GM23248 (cell line): ENCODE results near the gene CD300A. TPM values are rescaled to one million over a fixed set of nuclear protein-coding genes. Genes with fewer than 3 reads are reported as not detected.
A peak's percentile ranks its signal among the peaks of the same experiment; 100 is the strongest.

ENCODE experiments used
- DNase-seq: peaks from one replicate; pipeline ENCODE4 v3.0.0-alpha.2; 2015
- H2AFZ ChIP-seq: fragments of 200-600 bp; sonication (generic); 2 replicates; pipeline ENCODE4 v1.6.1; 2016; ENCODE audit warnings: antibody characterized with exemption
- H3F3A ChIP-seq: fragments of 200-600 bp; sonication (generic); 2 replicates; pipeline ENCODE4 v1.6.1; 2016; ENCODE audit warnings: mild to moderate bottlenecking, antibody characterized with exemption, mixed run types; ENCODE audit not compliant: insufficient read depth
- H3K27ac ChIP-seq: fragments of 200-600 bp; sonication (generic); 2 replicates; pipeline ENCODE4 v1.5.1; 2016; ENCODE audit warnings: mild to moderate bottlenecking
- H3K27me3 ChIP-seq: fragments of 200-600 bp; sonication (generic); replicated peaks from 2 replicates; pipeline ENCODE4 v1.6.1; 2016; ENCODE audit warnings: mild to moderate bottlenecking; ENCODE audit not compliant: insufficient read depth
- H3K36me3 ChIP-seq: fragments of 200-600 bp; sonication (generic); 2 replicates; pipeline ENCODE4 v1.6.1; 2016; ENCODE audit warnings: low read depth, mild to moderate bottlenecking
- H3K4me1 ChIP-seq: fragments of 200-600 bp; sonication (generic); 2 replicates; pipeline ENCODE4 v1.6.1; 2016; ENCODE audit warnings: mild to moderate bottlenecking; ENCODE audit not compliant: insufficient read depth
- H3K4me2 ChIP-seq: fragments of 200-600 bp; sonication (generic); one replicate; pipeline ENCODE4 v1.6.1; 2016; ENCODE audit warnings: mild to moderate bottlenecking; ENCODE audit not compliant: unreplicated experiment
- H3K4me3 ChIP-seq: fragments of 200-600 bp; sonication (generic); 2 replicates; pipeline ENCODE4 v1.5.1; 2016; ENCODE audit warnings: mild to moderate bottlenecking
- H3K79me2 ChIP-seq: fragments of 200-600 bp; sonication (generic); 2 replicates; pipeline ENCODE4 v1.6.1; 2016; ENCODE audit warnings: mild to moderate bottlenecking; ENCODE audit not compliant: insufficient read depth
- H3K9ac ChIP-seq: fragments of 200-600 bp; sonication (generic); 2 replicates; pipeline ENCODE4 v1.6.1; 2016; ENCODE audit warnings: mild to moderate bottlenecking
- H3K9me2 ChIP-seq: fragments of 200-600 bp; sonication (generic); 2 replicates; pipeline ENCODE4 v1.6.1; 2016; ENCODE audit warnings: mixed run types, mild to moderate bottlenecking, moderate library complexity; ENCODE audit not compliant: insufficient read depth
- H3K9me3 ChIP-seq: fragments of 200-600 bp; sonication (generic); one replicate; pipeline ENCODE4 v1.6.1; 2017; ENCODE audit warnings: low read depth
- H4K20me1 ChIP-seq: fragments of 200-600 bp; sonication (generic); 2 replicates; pipeline ENCODE4 v1.6.0; 2016; ENCODE audit not compliant: insufficient read depth
- EZH2 ChIP-seq: fragments of 200-600 bp; sonication (generic); IDR thresholded peaks from 2 replicates; pipeline ENCODE4 v1.6.1; 2018; ENCODE audit warnings: antibody characterized with exemption, mild to moderate bottlenecking; ENCODE audit not compliant: insufficient read depth, poor library complexity, severe bottlenecking
- EZH2phosphoT487 ChIP-seq: fragments of 200-600 bp; sonication (generic); IDR thresholded peaks from 2 replicates; pipeline ENCODE4 v1.6.1; 2018; ENCODE audit warnings: antibody characterized with exemption, moderate library complexity, mild to moderate bottlenecking, low read depth; ENCODE audit not compliant: insufficient read depth
- WGBS, 2 experiments: methylation state at CpG; one replicate each; pipeline ENCODE4 v1.1.6; 2015 to 2017; ENCODE audit warnings: low lambda C conversion rate in 2 of 2, low coverage in 1 of 2; ENCODE audit errors: missing lambda C conversion rate in 2 of 2; 5-methylcytosine and 5-hydroxymethylcytosine counted together
- in situ Hi-C: fragments of 300-500 bp; cut with MboI; formaldehyde crosslinking; loops from 2 replicates; pipeline ENCODE4 v1.15.0; 2020
- polyA plus RNA-seq: library from polyadenylated mRNA; unstranded; fragments of >200 nt; fragmentation: Nextera tagmentation; extraction: Ambion mirVana; gene quantifications from 2 replicates; pipeline ENCODE4 v1.2.1, GENCODE V29; 2016
- total RNA-seq: library from RNA; depleted of rRNA; stranded (reverse); fragments of >200 nt; shearing (Covaris generic); gene quantifications from 2 replicates; pipeline ENCODE4 v1.2.3, GENCODE V29; 2014

CD300A gene
- total and polyA plus RNA-seq, 2 experiments from 2014 or later, result not detected

- TF ChIP-seq EZH2 (no peak), EZH2phosphoT487 (no peak)
- in situ Hi-C loops, result no loop called here
- H3K9me2 ChIP-seq, result no peaks in the 10 kb centered on the region
- H3F3A ChIP-seq, result no peaks in the 10 kb centered on the region
- H3K27ac ChIP-seq, result no peak overlapping the region
- no peaks in the 10 kb centered on the region for H3K36me3 ChIP-seq
- no peak overlapping the region for H2AFZ ChIP-seq
- no peaks in the 10 kb centered on the region for H3K79me2 ChIP-seq
- H3K27me3 ChIP-seq, result peaks cover 4% of the 10 kb centered on the region; the same call in 1 of the 2 replicates
- H3K4me3 ChIP-seq, result no peak overlapping the region
- no peaks in the 10 kb centered on the region for H3K4me1 ChIP-seq
- no peak overlapping the region for H3K4me2 ChIP-seq
- DNase-seq, result peak; percentile 16
- WGBS, 2 experiments, result 39 to 52% methylated on average over 29 to 31 of the region's 31 CpGs
- H3K9ac ChIP-seq, result no peak overlapping the region
- H4K20me1 ChIP-seq, result no peaks in the 10 kb centered on the region
- H3K9me3 ChIP-seq, result no peaks in the 10 kb centered on the region
Observed at GRCh38 chr17:74446551-74447500, 19.6 kb upstream of the CD300A start.

- no peak for TF ChIP-seq EZH2phosphoT487
- TF ChIP-seq EZH2, result no peak
- Histone ChIP-seq H4K20me1 (no peaks in the 10 kb centered on the region), H3K4me1 (no peaks in the 10 kb centered on the region), H3K4me3 (no peak overlapping the region), H3K36me3 (no peaks in the 10 kb centered on the region), H3K9me2 (no peaks in the 10 kb centered on the region), H3K9ac (no peak overlapping the region), H2AFZ (no peak overlapping the region), H3K4me2 (no peak overlapping the region), H3K27me3 (peaks cover 4% of the 10 kb centered on the region; the same call in 1 of the 2 replicates), H3K9me3 (no peaks in the 10 kb centered on the region), H3F3A (no peaks in the 10 kb centered on the region), H3K27ac (no peak overlapping the region), H3K79me2 (no peaks in the 10 kb centered on the region)
- WGBS, 2 experiments, result 85 to 89% methylated on average over 11 of the region's 11 CpGs
- in situ Hi-C loops, result no loop called here
- DNase-seq, result no peak
Observed at GRCh38 chr17:74447628-74448159, 18.7 kb upstream of the CD300A start.

- Histone ChIP-seq H4K20me1 (no peaks in the 10 kb centered on the region), H3K9me3 (no peaks in the 10 kb centered on the region), H3K27ac (no peak overlapping the region), H3K4me2 (no peak overlapping the region), H3K4me3 (no peak overlapping the region), H3K27me3 (peaks cover 4% of the 10 kb centered on the region; the same call in 1 of the 2 replicates), H3K9me2 (no peaks in the 10 kb centered on the region), H3F3A (no peaks in the 10 kb centered on the region), H3K9ac (no peak overlapping the region), H2AFZ (no peak overlapping the region), H3K36me3 (no peaks in the 10 kb centered on the region), H3K4me1 (no peaks in the 10 kb centered on the region), H3K79me2 (no peaks in the 10 kb centered on the region)
- in situ Hi-C loops, result no loop called here
- no peak for DNase-seq
- TF ChIP-seq EZH2phosphoT487 (no peak), EZH2 (no peak)
- 79 to 84% methylated on average over 8 of the region's 8 CpGs for WGBS, 2 experiments
Observed at GRCh38 chr17:74448756-74449155, 17.7 kb upstream of the CD300A start.

GRCh38 chr17:74449306-74449705 is 17.1 kb upstream of the CD300A start:
- TF ChIP-seq EZH2 (no peak), EZH2phosphoT487 (no peak)
- Histone ChIP-seq H3K9me3 (no peaks in the 10 kb centered on the region), H4K20me1 (no peaks in the 10 kb centered on the region), H3F3A (no peaks in the 10 kb centered on the region), H3K4me1 (peaks cover 1% of the 10 kb centered on the region; the same call in 1 of the 2 replicates), H3K4me3 (no peak overlapping the region), H3K27ac (no peak overlapping the region), H3K4me2 (no peak overlapping the region), H3K79me2 (no peaks in the 10 kb centered on the region), H3K27me3 (0 out of 2 replicates have a peak, but pooled peaks cover 4% of the 10 kb centered on the region), H3K36me3 (no peaks in the 10 kb centered on the region), H3K9ac (no peak overlapping the region), H2AFZ (no peak overlapping the region), H3K9me2 (no peaks in the 10 kb centered on the region)
- DNase-seq, result no peak
- in situ Hi-C loops, result no loop called here
- WGBS, 2 experiments, result 68 to 83% methylated on average over 6 to 11 of the region's 11 CpGs
